Nephron (organoid): ENCODE data around the gene LRRC15.

Source experiments
- H3K27ac Mint-ChIP-seq, 3 experiments: 2 replicates each; pipeline ENCODE4 v1.8.0; 2020; ENCODE audit warnings: mixed read lengths in 3 of 3, mild to moderate bottlenecking in 2 of 3, moderate library complexity in 1 of 3
- H3K27me3 Mint-ChIP-seq: 2 replicates; pipeline ENCODE4 v1.8.0; 2021; ENCODE audit warnings: low read depth, mild to moderate bottlenecking, moderate library complexity, mixed read lengths
- H3K36me3 Mint-ChIP-seq: 2 replicates; pipeline ENCODE4 v1.8.0; 2020; ENCODE audit warnings: low read depth, mixed read lengths
- H3K4me1 Mint-ChIP-seq: 2 replicates; pipeline ENCODE4 v1.8.0; 2020; ENCODE audit warnings: mixed read lengths
- H3K4me3 Mint-ChIP-seq, 3 experiments: 2 replicates each; pipeline ENCODE4 v1.8.0; 2020; ENCODE audit warnings: mild to moderate bottlenecking in 3 of 3, mixed read lengths in 3 of 3, moderate library complexity in 2 of 3
- H3K9me3 Mint-ChIP-seq: 2 replicates; pipeline ENCODE4 v1.8.0; 2020; ENCODE audit warnings: mixed read lengths
- TF ChIP-seq, protein P1 (sequence below), 3 experiments: fragments of 200-600 bp; sonication (generic); IDR thresholded peaks; one replicate each; pipeline ENCODE4 v1.5.0; 2021; ENCODE audit warnings: antibody characterized with exemption in 3 of 3; ENCODE audit not compliant: unreplicated experiment in 3 of 3

Gene LRRC15

DNA sequence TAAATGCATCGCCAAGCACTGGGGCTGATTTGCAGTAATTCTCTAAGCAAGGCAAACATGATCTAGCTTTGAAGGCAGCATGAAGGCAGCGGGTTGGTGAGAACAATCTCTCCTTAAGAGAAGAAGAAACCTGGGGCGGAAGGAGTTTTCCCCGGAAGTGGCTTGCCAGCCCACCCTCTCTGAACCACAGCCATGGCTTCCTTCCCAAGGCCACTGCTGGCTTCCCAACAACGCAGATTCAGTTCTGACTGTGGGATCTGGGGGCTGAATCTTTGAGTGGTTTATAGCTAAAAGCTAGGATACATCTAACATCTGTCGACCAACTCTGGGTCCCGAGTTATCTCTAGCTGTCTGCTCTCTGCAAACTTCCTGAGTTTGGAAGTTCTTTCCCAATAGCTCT lies 14.2 kb downstream of the LRRC15 start:
- Mint-ChIP-seq H3K4me3 (no peak overlapping the region), H3K9me3 (no peaks in the 10 kb centered on the region), H3K4me1 (peaks cover 5% of the 10 kb centered on the region), H3K27ac (peak overlapping the region in 1 of 3 experiments; percentile 33), H3K27me3 (peaks cover 21% of the 10 kb centered on the region), H3K36me3 (no peaks in the 10 kb centered on the region)
- TF ChIP-seq, protein P1, sequence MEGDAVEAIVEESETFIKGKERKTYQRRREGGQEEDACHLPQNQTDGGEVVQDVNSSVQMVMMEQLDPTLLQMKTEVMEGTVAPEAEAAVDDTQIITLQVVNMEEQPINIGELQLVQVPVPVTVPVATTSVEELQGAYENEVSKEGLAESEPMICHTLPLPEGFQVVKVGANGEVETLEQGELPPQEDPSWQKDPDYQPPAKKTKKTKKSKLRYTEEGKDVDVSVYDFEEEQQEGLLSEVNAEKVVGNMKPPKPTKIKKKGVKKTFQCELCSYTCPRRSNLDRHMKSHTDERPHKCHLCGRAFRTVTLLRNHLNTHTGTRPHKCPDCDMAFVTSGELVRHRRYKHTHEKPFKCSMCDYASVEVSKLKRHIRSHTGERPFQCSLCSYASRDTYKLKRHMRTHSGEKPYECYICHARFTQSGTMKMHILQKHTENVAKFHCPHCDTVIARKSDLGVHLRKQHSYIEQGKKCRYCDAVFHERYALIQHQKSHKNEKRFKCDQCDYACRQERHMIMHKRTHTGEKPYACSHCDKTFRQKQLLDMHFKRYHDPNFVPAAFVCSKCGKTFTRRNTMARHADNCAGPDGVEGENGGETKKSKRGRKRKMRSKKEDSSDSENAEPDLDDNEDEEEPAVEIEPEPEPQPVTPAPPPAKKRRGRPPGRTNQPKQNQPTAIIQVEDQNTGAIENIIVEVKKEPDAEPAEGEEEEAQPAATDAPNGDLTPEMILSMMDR (IDR thresholded peaks at IDR 0.05; ENCODE audit: unreplicated experiment in 3 of 3): no peak

DNA sequence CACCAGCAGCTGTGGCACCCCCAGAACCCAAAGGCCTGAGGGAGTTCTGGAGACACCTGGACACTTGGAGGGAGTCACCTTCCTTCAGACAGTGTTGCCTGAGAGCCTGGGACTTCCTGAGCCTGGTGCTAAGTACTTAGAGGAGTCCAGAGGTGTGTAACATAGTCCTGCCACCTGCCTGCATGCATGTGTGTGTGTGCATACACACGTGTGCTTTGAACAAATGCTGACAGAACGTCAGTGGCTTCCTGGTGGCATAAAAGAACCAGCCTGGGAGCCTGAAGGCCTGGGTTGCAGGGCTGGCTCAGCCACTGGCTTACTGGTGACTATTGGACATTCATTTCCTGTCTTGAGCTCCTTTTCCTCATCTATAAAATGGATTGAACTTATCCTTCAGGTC lies 15.2 kb downstream of the LRRC15 start:
- H3K4me3 Mint-ChIP-seq: no peak overlapping the region
- H3K4me1 Mint-ChIP-seq: peaks cover 5% of the 10 kb centered on the region
- TF ChIP-seq, protein P1 (IDR thresholded peaks at IDR 0.05; ENCODE audit: unreplicated experiment in 3 of 3): no peak
- H3K36me3 Mint-ChIP-seq: no peaks in the 10 kb centered on the region
- H3K27ac Mint-ChIP-seq: no peak overlapping the region
- H3K27me3 Mint-ChIP-seq: peaks cover 18% of the 10 kb centered on the region
- H3K9me3 Mint-ChIP-seq: no peaks in the 10 kb centered on the region

- no peaks in the 10 kb centered on the region for H3K9me3 Mint-ChIP-seq
- H3K4me3 Mint-ChIP-seq: no peak overlapping the region
- H3K36me3 Mint-ChIP-seq: no peaks in the 10 kb centered on the region
- H3K4me1 Mint-ChIP-seq: peaks cover 5% of the 10 kb centered on the region
- peaks cover 10% of the 10 kb centered on the region for H3K27me3 Mint-ChIP-seq
- TF ChIP-seq, protein P1 (IDR thresholded peaks at IDR 0.05; ENCODE audit: unreplicated experiment in 3 of 3): no peak
- no peak overlapping the region for H3K27ac Mint-ChIP-seq
Observed at GRCh38 chr3:194352667-194353246, 16.8 kb downstream of the LRRC15 start.

- TF ChIP-seq, protein P1 (IDR thresholded peaks at IDR 0.05; ENCODE audit: unreplicated experiment in 3 of 3): no peak
- H3K27me3 Mint-ChIP-seq: peaks cover 9% of the 10 kb centered on the region
- no peaks in the 10 kb centered on the region for H3K9me3 Mint-ChIP-seq
- no peak overlapping the region for H3K27ac Mint-ChIP-seq
- H3K4me3 Mint-ChIP-seq: no peak overlapping the region
- H3K4me1 Mint-ChIP-seq: peaks cover 5% of the 10 kb centered on the region
- no peaks in the 10 kb centered on the region for H3K36me3 Mint-ChIP-seq
Observed at GRCh38 chr3:194351952-194352536, 17.5 kb downstream of the LRRC15 start.

- Mint-ChIP-seq H3K27ac (no peak within 1 kb of the TSS), H3K4me1 (peaks cover 5% of the 10 kb centered on the region), H3K9me3 (no peaks in the 10 kb centered on the region), H3K36me3 (no peaks in the 10 kb centered on the region), H3K4me3 (no peak within 1 kb of the TSS), H3K27me3 (peaks cover 9% of the 10 kb centered on the region)
- TF ChIP-seq, protein P1 (IDR thresholded peaks at IDR 0.05; ENCODE audit: unreplicated experiment in 3 of 3): no peak
Observed at GRCh38 chr3:194351080-194351672, 18.4 kb downstream of the LRRC15 start, which contains the start of gene CPN2. CPN2 (minus strand) TSS chr3:194351328; CDS start chr3:194342702, 8,626 bp downstream.

DNA sequence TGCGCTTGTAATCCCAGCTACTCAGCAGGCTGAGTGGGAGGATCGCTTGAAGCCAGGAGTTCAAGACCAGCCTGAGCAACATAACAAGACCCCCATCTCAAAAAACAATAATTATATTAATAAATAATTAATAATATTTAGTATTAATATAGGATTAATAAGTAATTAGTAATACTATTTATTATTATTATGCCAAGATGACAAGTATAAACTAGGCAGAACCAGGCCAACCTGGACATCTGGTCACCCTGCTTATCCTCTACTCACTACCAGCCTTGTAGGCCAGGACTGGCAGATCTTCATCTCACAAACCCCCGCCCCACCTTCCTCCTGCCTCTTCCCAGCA lies 18.8 kb downstream of the LRRC15 start:
- Mint-ChIP-seq H3K4me3 (no peak overlapping the region), H3K27me3 (peaks cover 8% of the 10 kb centered on the region), H3K36me3 (no peaks in the 10 kb centered on the region), H3K4me1 (peaks cover 4% of the 10 kb centered on the region), H3K9me3 (no peaks in the 10 kb centered on the region), H3K27ac (no peak overlapping the region)
- TF ChIP-seq, protein P1 (IDR thresholded peaks at IDR 0.05; ENCODE audit: unreplicated experiment in 3 of 3): no peak
